A673 (cell line): ENCODE results near the gene MBIP. TPM values are rescaled to one million over a fixed set of nuclear protein-coding genes. Genes with fewer than 3 reads are reported as not detected.

Experiments used
- BruUV-seq: library from RNA; stranded (reverse); fragments of 400-500 nt; replicated peaks from 2 replicates; lab custom pipeline; 2021; lab: Mats Ljungman, UMichigan
- CTCF ChIA-PET: fragments of 300-600 bp; sonication (Branson Sonifier 250); formaldehyde crosslinking; loops from one replicate; lab custom pipeline; 2022; ENCODE audit warnings: antibody characterized with exemption; lab: Charles Lee
- POLR2A ChIA-PET: fragments of 300-600 bp; sonication (Branson Sonifier 250); formaldehyde crosslinking; loops from one replicate; lab custom pipeline; 2022; ENCODE audit warnings: antibody characterized with exemption; ENCODE audit not compliant: low non-redundant PET; lab: Charles Lee
- DNase-seq: peaks from one replicate; pipeline ENCODE4 v3.0.0-alpha.2; 2015; ENCODE audit warnings: low spot score
- H3K27ac ChIP-seq: fragments of 200-600 bp; sonication (generic); 2 replicates; pipeline ENCODE4 v1.5.1; 2016; ENCODE audit warnings: mixed run types, low read depth, mild to moderate bottlenecking, mixed read lengths, antibody characterized with exemption, low read length; ENCODE audit not compliant: poor library complexity, severe bottlenecking
- H3K27me3 ChIP-seq: fragments of 200-600 bp; sonication (generic); replicated peaks from 2 replicates; pipeline ENCODE4 v1.6.1; 2017; ENCODE audit warnings: mixed run types, low read depth, mild to moderate bottlenecking, mixed read lengths, antibody characterized with exemption, low read length; ENCODE audit not compliant: insufficient read depth, poor library complexity
- H3K36me3 ChIP-seq: fragments of 200-600 bp; sonication (generic); 2 replicates; pipeline ENCODE4 v1.6.1; 2016; ENCODE audit warnings: mixed run types, mild to moderate bottlenecking, mixed read lengths, antibody characterized with exemption, low read length; ENCODE audit not compliant: insufficient read depth, poor library complexity, severe bottlenecking
- H3K4me1 ChIP-seq: fragments of 200-600 bp; sonication (generic); 2 replicates; pipeline ENCODE4 v1.6.1; 2017; ENCODE audit warnings: mixed run types, mild to moderate bottlenecking, mixed read lengths, antibody characterized with exemption, low read length; ENCODE audit not compliant: insufficient read depth, poor library complexity, severe bottlenecking
- H3K4me3 ChIP-seq: fragments of 200-600 bp; sonication (generic); 2 replicates; pipeline ENCODE4 v1.5.1; 2016; ENCODE audit warnings: low read depth, mixed run types, mild to moderate bottlenecking, mixed read lengths, low read length; ENCODE audit not compliant: poor library complexity, severe bottlenecking
- H3K9me3 ChIP-seq: fragments of 200-600 bp; sonication (generic); 2 replicates; pipeline ENCODE4 v1.6.1; 2016; ENCODE audit warnings: mixed run types, low read depth, mild to moderate bottlenecking, mixed read lengths, antibody characterized with exemption, low read length; ENCODE audit not compliant: poor library complexity, severe bottlenecking
- EZH2 ChIP-seq: fragments of 200-600 bp; sonication (generic); IDR thresholded peaks from 2 replicates; pipeline ENCODE4 v1.6.1; 2017; ENCODE audit warnings: borderline replicate concordance, low read depth, mild to moderate bottlenecking, mixed read lengths, antibody characterized with exemption, low read length; ENCODE audit not compliant: poor library complexity, severe bottlenecking
- intact Hi-C: fragments of 100-400 bp; cut with micrococcal nuclease; formaldehyde crosslinking; loops from one replicate; pipeline ENCODE4 v1.10.0; 2022; ENCODE audit not compliant: unreplicated experiment
- total RNA-seq: library from RNA; stranded (reverse); gene quantifications from 2 replicates; pipeline ENCODE4 v1.2.3, GENCODE V29; 2021
- TF ChIP-seq, protein P1 (sequence below): fragments of 300-800, 200-600 bp; sonication (generic); conservative IDR thresholded peaks from 2 replicates; pipeline ENCODE4 v1.5.1; 2017; ENCODE audit warnings: low read depth, mild to moderate bottlenecking, antibody characterized with exemption, low read length, moderate library complexity, mixed read lengths

MBIP gene
- total RNA-seq, 1 experiment from 2014 or later: 23.2 TPM

DNA sequence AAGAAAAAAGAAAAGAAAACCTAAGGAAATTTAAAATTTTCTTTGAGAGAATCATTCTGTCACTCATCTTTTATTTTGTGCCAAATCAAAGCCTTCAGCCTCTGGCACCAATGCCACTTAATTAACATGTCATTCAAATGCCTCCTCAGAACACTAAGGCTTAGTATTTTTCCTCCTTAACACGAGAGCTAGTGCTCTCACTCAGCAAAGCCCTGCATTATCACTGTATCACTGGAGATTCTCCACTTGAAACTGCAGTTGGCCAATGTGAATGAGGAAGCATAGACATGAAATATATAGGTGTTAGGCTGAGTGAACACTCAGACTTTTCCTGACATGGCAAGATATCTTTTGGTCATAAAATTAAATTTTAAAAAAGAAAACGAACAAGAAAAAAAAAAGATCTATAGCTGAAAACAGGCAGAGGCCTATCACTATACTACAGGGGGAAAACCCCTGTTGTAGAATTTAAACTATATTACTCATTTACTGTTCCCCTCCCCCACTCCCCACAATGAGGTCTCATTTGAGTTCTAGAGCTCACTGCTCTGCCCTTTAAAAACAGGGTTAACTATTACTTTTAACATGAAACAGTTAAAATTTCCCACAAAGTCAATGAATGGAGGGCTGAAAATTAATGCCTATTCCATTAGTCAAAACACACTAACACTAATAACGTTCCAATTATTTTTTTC is 5.1 kb downstream of the MBIP start:
- no peak overlapping the region for H3K27ac ChIP-seq
- no peaks in the 10 kb centered on the region for H3K27me3 ChIP-seq
- CTCF ChIA-PET: no interaction called here
- POLR2A ChIA-PET: no interaction called here
- H3K9me3 ChIP-seq: no peaks in the 10 kb centered on the region
- no TSS peak for BruUV-seq
- intact Hi-C loops: no loop called here
- H3K4me1 ChIP-seq: peaks cover 30% of the 10 kb centered on the region
- DNase-seq: no peak
- H3K36me3 ChIP-seq: peaks cover 17% of the 10 kb centered on the region
- H3K4me3 ChIP-seq: no peak overlapping the region
- TF ChIP-seq, protein P1, sequence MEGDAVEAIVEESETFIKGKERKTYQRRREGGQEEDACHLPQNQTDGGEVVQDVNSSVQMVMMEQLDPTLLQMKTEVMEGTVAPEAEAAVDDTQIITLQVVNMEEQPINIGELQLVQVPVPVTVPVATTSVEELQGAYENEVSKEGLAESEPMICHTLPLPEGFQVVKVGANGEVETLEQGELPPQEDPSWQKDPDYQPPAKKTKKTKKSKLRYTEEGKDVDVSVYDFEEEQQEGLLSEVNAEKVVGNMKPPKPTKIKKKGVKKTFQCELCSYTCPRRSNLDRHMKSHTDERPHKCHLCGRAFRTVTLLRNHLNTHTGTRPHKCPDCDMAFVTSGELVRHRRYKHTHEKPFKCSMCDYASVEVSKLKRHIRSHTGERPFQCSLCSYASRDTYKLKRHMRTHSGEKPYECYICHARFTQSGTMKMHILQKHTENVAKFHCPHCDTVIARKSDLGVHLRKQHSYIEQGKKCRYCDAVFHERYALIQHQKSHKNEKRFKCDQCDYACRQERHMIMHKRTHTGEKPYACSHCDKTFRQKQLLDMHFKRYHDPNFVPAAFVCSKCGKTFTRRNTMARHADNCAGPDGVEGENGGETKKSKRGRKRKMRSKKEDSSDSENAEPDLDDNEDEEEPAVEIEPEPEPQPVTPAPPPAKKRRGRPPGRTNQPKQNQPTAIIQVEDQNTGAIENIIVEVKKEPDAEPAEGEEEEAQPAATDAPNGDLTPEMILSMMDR: no peak
- TF ChIP-seq EZH2: no peak

DNA sequence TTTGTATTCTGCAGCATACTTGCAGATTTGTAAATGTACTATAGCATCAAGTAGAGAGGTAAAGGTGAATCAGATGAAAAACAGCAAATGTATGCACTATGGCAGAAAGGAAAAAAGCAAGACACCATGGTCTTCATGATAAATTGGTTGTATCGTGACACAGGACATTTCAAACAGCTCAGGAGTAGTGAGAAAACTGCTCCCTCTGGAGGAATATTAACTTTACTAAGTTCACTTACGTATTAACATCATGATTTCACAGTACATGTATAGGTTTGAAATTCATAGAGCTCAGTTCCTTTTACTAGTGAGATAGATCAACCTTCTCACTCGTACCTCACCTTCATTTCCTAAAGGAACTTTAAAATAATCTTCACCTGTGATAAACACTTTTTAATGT is 6.5 kb downstream of the MBIP start:
- Histone ChIP-seq H3K27ac (no peak overlapping the region), H3K4me1 (peaks cover 30% of the 10 kb centered on the region), H3K9me3 (no peaks in the 10 kb centered on the region), H3K27me3 (no peaks in the 10 kb centered on the region), H3K36me3 (peaks cover 25% of the 10 kb centered on the region), H3K4me3 (no peak overlapping the region)
- intact Hi-C loops: no loop called here
- ChIA-PET POLR2A (no interaction called here), CTCF (interaction anchor here (0.8 to 0.9 kb wide), 2 partner anchors 61 to 244 kb away, joined by 3 read pairs; no protein-coding TSS in a partner anchor)
- BruUV-seq: no TSS peak
- TF ChIP-seq EZH2: no peak
- TF ChIP-seq, protein P1: no peak; the same call in 1 of the 2 replicates
- DNase-seq: peak; percentile 12

DNA sequence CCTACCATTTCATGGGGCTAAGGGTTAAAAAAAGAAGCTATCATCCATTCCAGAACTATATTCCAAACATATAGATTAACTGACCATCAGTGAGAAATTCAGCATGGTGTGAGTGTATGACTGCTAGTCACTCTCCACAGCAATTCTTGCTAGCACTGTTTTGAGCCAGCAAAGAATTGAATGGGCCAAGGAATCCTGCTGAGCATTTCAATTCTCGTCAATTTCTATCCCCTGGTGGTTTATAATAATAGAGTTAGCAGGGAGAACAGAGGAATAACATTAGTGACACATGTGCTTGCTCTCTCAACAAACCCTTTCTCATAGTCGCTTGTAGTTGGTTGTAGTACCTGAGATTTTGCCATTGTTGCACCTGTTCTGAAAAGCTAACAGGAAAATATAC is 7.2 kb downstream of the MBIP start:
- Histone ChIP-seq H3K4me3 (no peak overlapping the region), H3K9me3 (no peaks in the 10 kb centered on the region), H3K36me3 (peaks cover 27% of the 10 kb centered on the region), H3K27me3 (no peaks in the 10 kb centered on the region), H3K4me1 (peaks cover 29% of the 10 kb centered on the region), H3K27ac (no peak overlapping the region)
- ChIA-PET POLR2A (no interaction called here), CTCF (interaction anchor here (0.6 to 0.8 kb wide), 3 partner anchors 222 to 243 kb away, joined by 3 to 5 read pairs (median 3); no protein-coding TSS in a partner anchor)
- no TSS peak for BruUV-seq
- no peak for TF ChIP-seq EZH2
- TF ChIP-seq, protein P1: no peak
- peak; percentile 18 for DNase-seq
- intact Hi-C loops: no loop called here
